ENCODE data around the gene FBXL12.
"Not testable (repeated sequence)": the region's sequence is repeated elsewhere in the genome, so short reads cannot be mapped to it uniquely, and the experiment has no call there.

- TF ChIP-seq CBX2 (IDR thresholded peaks at IDR 0.05; ENCODE audit: borderline replicate concordance, low read depth); CTCF (IDR thresholded peaks at IDR 0.05); CHD2 (IDR thresholded peaks at IDR 0.05; ENCODE audit: low read length, partially characterized antibody); POLR2A (IDR thresholded peaks at IDR 0.05; ENCODE audit: low read length); RAD21 (conservative IDR thresholded peaks at IDR 0.05 in 1 of 2, IDR thresholded peaks at IDR 0.05 in 1 of 2): not testable (repeated sequence)
Observed at GRCh38 chr19:9788604-9789003, 30.3 kb downstream of the FBXL12 start.
